TTC549 (cell line): Measurements from ENCODE around the gene CTNNA3.

Source experiments
- FAIRE-seq: peaks from 2 replicates; lab custom pipeline; 2012; peaks lifted over from hg19 to GRCh38; lab: Jason Lieb, UNC

The CTNNA3 gene

DNA sequence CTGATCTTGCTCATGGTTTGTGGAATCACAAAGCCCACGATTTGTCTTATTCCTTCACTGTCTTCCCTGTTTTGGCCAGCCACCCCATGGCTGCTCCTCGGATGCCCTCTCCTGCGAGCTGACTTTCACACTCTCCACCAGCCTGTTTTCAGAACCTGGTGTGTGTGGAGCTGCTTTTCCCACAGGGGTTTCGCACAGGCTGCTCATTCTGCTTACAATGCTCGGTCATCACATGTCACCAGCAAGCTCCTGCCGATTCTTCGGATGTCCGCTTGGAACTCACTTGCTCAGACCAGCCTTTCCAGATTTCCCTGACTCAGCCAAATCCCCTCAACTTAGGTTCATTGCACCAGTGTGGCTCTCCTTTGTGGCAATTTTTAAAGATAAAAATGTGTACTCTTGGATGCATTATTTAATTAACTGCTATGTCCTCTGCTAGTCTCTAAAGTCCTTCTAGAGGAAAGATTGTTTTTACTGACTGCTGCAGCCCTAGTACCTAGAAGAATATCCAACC is 1788.7 kb downstream of the CTNNA3 start:
- no peak for FAIRE-seq

DNA sequence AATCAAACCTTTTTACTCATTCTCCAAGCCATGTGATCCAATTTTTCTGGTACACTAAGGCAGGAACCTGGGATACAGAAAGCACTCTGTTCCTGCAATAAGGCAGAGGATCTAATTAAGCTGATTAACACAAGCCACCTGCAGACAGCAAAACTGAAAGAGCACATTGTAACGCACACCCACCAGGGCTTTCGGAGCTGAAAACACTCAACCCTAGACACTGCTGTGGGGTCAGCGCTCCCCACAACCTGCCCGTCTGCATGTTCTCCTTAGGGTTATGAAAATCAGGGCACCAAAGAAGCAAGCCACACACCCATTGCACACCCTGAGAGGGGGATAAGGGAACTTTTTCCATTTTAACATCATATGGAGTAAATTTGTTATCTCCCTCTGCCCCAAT is 1792.4 kb downstream of the CTNNA3 start:
- no peak for FAIRE-seq

DNA sequence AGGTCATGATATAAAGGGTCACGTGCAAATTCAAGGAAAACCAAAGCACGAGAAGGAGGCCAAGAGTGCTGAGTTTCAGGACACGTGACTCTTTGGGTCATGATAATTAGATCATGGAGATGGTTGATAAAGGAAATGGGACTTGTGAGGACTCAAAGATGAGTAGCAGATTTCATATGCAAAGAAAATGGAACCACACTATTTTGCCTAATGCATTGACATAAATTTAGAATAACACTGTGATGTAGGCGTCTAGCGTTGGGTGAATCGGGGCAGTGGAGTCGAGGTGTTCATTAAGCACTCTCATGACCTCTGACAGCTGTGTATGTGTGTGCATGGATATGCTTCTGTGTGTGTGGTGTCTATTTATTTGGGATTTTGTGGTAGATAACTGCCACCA is 1795.7 kb downstream of the CTNNA3 start:
- no peak for FAIRE-seq

DNA sequence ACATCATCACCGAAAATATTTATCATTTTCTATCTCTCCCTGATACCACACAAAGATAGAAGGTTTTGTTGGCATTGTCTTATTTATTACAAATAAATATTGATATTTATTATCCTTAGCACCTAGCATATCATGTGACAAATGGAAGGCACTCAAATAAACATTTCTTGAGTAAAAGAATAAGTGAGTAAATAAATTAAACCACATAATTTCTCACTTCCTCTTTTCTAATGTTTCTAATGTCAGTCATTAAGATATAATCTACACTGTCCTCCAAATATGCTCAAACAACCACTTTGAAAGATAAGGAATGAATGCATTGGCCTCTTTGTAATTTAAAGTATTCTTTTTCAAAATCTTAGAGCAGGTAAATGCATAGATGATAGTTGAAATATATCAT is 1797.9 kb downstream of the CTNNA3 start:
- FAIRE-seq = no peak

DNA sequence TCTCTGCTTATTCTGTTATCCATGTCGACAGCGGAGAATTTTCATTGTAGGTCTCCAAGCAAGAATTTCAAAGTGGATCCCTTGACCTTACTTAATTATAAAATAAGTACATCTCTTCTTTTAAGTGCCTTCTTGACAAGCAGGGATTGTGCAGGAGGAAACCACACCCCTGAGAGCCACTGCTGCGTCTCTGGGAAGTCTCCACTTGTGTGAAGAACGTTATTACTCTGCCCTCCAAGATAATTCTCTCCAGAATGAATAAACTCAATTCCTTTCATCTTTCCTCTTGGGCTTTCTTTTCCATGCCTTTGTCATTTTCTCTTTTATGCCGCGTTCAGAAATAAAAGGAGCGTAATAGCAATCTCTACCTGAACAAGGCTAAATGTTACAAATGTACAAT is 1801.0 kb downstream of the CTNNA3 start:
- no peak for FAIRE-seq

DNA sequence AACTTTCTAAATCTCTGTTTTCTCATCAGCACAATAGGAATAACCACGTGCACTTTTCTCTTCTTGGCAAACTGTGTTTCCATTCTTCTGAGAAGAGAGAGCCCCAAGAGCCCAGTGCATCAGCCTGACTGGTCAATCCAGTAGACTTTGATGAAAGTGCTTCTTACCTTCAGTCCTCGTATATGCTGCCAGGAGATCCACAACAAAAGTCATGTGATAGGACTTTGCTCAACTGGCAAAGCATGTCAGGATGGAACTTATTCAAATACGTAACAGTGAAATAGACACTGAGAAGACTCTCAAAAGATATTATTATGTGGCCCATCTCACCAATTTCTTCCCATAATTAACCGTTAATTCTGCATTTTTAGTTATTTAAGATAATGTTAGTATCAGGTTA is 1801.6 kb downstream of the CTNNA3 start:
- no peak for FAIRE-seq

DNA sequence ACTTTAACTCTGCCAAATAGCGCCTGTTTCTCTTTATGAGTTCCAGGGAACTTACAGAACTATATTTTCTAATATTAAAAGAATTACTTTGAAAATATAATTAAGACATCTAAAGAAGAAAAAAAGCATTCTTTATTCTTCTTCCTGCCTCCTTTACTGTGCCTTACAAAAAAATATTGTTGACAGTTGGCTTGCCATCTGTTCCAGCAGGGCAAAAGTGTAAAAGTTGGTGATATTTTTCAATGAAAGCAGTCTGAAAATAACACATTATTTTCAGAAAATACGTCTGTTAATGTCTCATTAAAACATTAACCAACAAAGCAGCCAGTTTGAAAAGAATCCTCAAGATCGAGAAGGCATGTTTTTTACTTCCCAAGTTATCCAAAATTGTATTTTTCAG is 1802.3 kb downstream of the CTNNA3 start:
- no peak for FAIRE-seq

DNA sequence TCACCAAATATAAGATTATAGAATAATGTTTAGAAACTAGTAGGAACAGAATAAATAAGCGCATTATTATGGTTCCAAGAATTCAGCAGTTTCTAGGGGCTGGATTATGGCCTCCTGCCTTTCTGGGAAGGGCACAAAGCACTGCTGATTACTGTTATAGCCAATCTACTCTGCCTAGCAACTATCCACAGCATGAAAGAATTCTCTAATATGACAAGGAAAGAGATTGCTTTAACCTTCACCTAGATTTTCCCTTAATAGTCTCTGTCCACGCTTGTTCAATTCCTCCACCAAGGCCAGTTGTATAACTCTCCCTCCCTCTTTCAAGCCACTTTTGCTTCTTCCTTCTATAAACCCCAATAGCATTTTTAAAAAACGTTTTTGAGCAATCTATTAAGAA is 1803.7 kb downstream of the CTNNA3 start:
- no peak for FAIRE-seq

DNA sequence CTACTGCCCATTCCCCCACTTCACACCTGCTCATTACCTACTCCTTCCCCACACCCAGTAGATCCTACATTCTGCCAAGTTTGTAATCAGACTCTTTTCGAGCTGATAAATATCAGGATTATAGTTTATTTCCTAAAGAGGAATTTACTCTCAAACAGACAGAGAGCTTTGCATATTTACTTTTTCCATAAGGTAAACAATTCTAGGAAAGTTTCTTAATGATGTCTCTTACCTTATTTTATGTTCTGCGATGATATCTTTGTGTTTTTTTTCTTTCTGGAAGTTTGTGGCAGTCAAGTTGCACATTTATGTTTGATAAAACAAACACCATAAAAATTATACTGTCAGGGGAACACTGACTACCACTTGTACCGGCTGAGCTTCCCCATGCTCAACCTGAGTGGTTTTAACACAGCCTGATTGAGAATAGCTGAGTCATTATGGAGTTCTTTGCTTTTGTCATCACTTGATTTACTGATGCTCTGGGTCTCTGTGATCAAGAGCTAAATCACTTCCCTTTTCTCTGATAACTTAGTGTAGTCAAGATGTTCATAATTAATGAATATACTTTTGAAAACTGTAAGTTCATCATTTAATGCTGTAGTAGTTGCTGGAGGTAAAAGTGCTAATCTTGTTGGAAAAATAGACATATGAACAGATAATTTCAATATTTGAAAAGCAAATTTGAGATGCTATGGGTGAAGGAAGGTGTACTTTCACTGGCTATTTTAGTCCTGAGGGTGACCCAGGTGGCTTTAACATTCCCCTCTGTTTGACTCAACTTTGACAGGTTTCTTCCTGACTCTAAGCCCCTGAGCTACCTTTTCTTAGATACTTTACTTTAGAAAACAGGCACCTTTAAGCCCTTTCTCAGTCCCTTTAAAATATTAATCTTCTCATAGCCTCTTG is 1804.7 kb downstream of the CTNNA3 start:
- FAIRE-seq = no peak

DNA sequence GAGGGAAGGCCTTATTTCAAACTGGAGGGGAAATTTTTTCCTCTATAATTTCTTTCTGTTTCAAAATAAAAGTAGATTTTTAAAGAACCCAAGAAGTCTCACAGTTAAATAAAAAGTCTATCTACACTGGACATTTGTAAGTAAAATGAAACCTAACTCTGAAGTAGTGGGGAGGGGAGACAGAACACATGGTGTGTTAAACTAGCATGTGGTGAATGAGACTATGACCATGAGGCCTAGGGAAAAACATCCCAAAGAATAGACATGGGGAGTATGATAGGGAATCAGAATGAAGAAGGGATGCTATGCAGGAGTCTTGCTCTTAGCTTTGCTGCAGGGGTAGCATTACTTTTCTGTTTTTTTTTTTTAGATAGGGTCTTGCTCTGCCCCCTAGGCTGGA is 1831.5 kb downstream of the CTNNA3 start:
- FAIRE-seq = no peak

DNA sequence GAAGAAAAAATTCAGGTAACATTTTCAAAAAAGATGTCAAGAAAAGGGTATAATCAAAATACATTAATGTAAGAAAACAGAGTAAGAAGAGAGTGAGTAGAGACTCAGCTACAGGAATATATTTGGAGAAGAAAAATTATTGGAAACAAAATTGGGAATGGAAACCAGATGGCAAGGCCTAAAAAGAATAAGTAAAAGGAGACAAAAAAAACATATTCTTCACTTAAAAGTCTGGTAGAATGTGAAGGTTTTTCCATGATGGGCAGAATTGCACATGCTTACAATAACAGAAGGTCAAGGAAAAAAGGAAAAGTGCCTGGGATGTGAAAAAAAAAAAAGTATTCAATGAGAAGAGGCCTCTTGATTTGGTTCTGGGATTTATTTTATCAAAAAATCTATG is 1832.0 kb downstream of the CTNNA3 start:
- no peak for FAIRE-seq
